ENCODE measurements around the gene PRTN3. TPM values are rescaled to one million over a fixed set of nuclear protein-coding genes. Genes with fewer than 3 reads are reported as not detected.

PRTN3 gene
- polyA plus RNA-seq, 1 donor (not counting 4 experiments of a cell fraction or from before 2014, with no cell fraction given) = not detected

- no peak overlapping the region for H3K9ac ChIP-seq (ENCODE audit: control insufficient read depth, extremely low read depth, insufficient read depth, low read length)
- no peaks in the 10 kb centered on the region for H3K27me3 ChIP-seq (ENCODE audit: control insufficient read depth, extremely low read depth, insufficient read depth, low read length)
- no peak for DNase-seq (ENCODE audit: low read depth, low spot score)
- no peak overlapping the region for H3K4me2 ChIP-seq (ENCODE audit: control insufficient read depth, extremely low read depth, insufficient read depth, low read depth, low read length)
- no peaks in the 10 kb centered on the region for H3K9me3 ChIP-seq (ENCODE audit: control insufficient read depth, low read depth, low read length)
- no peak overlapping the region for H3K27ac ChIP-seq (ENCODE audit: control insufficient read depth, insufficient read depth, low read length)
- FAIRE-seq = no peak
- dilution Hi-C loops (cut with MboI; ENCODE audit: extremely low pct_ligation_motif_present, low sequenced_read_pairs) = no loop called here
- no peaks in the 10 kb centered on the region for H3K9me1 ChIP-seq (ENCODE audit: control insufficient read depth, extremely low read depth, insufficient read depth, low read length)
- H4K20me1 ChIP-seq (ENCODE audit: control insufficient read depth, extremely low read depth, insufficient read depth, low read length) = peaks cover 16% of the 10 kb centered on the region
- H3K79me2 ChIP-seq (ENCODE audit: control insufficient read depth, insufficient read depth, low read length) = peaks cover 7% of the 10 kb centered on the region
- no peak for TF ChIP-seq CTCF (optimal IDR thresholded peaks at IDR 0.05 in 1 of 3, IDR thresholded peaks at IDR 0.05 in 1 of 3, conservative IDR thresholded peaks at IDR 0.05 in 1 of 3; ENCODE audit: extremely low read depth in 1 of 3, insufficient read depth in 2 of 3, low read length in 3 of 3)
- no peak for TF ChIP-seq EZH2 (IDR thresholded peaks at IDR 0.05; ENCODE audit: low read length)
- peaks cover 14 to 17% of the 10 kb centered on the region in 2 experiments for H3K36me3 ChIP-seq (ENCODE audit: control insufficient read depth in 2 of 2, extremely low read depth in 1 of 2, insufficient read depth in 2 of 2, low read length in 2 of 2)
- H3K4me3 ChIP-seq (ENCODE audit: control insufficient read depth in 2 of 3, extremely low read depth in 1 of 3, insufficient read depth in 2 of 3, low read depth in 1 of 3, low read length in 3 of 3) = no peak overlapping the region
- H3K4me1 ChIP-seq (ENCODE audit: control insufficient read depth, extremely low read depth, insufficient read depth, low read length) = no peaks in the 10 kb centered on the region
- no peak overlapping the region for H2AFZ ChIP-seq (ENCODE audit: control insufficient read depth, low read length)
Measured at GRCh38 chr19:813219-814151, 27.3 kb upstream of the PRTN3 start.

GRCh38 chr19:814152-815078 is 26.4 kb upstream of the PRTN3 start:
- no peak overlapping the region for H3K4me2 ChIP-seq (ENCODE audit: control insufficient read depth, extremely low read depth, insufficient read depth, low read depth, low read length)
- dilution Hi-C loops (cut with MboI; ENCODE audit: extremely low pct_ligation_motif_present, low sequenced_read_pairs) = no loop called here
- TF ChIP-seq EZH2 (IDR thresholded peaks at IDR 0.05; ENCODE audit: low read length) (no peak), CTCF (optimal IDR thresholded peaks at IDR 0.05 in 1 of 3, IDR thresholded peaks at IDR 0.05 in 1 of 3, conservative IDR thresholded peaks at IDR 0.05 in 1 of 3; ENCODE audit: extremely low read depth in 1 of 3, insufficient read depth in 2 of 3, low read length in 3 of 3) (no peak)
- no peaks in the 10 kb centered on the region for H3K4me1 ChIP-seq (ENCODE audit: control insufficient read depth, extremely low read depth, insufficient read depth, low read length)
- no peaks in the 10 kb centered on the region for H3K9me1 ChIP-seq (ENCODE audit: control insufficient read depth, extremely low read depth, insufficient read depth, low read length)
- DNase-seq (ENCODE audit: low read depth, low spot score) = no peak
- no peak overlapping the region for H3K4me3 ChIP-seq (ENCODE audit: control insufficient read depth in 2 of 3, extremely low read depth in 1 of 3, insufficient read depth in 2 of 3, low read depth in 1 of 3, low read length in 3 of 3)
- H3K79me2 ChIP-seq (ENCODE audit: control insufficient read depth, insufficient read depth, low read length) = peaks cover 3% of the 10 kb centered on the region
- H3K36me3 ChIP-seq (ENCODE audit: control insufficient read depth in 2 of 2, extremely low read depth in 1 of 2, insufficient read depth in 2 of 2, low read length in 2 of 2) = peaks cover 11 to 13% of the 10 kb centered on the region in 2 experiments
- H2AFZ ChIP-seq (ENCODE audit: control insufficient read depth, low read length) = no peak overlapping the region
- no peaks in the 10 kb centered on the region for H3K27me3 ChIP-seq (ENCODE audit: control insufficient read depth, extremely low read depth, insufficient read depth, low read length)
- peaks cover 14% of the 10 kb centered on the region for H4K20me1 ChIP-seq (ENCODE audit: control insufficient read depth, extremely low read depth, insufficient read depth, low read length)
- FAIRE-seq = no peak
- no peaks in the 10 kb centered on the region for H3K9me3 ChIP-seq (ENCODE audit: control insufficient read depth, low read depth, low read length)
- H3K27ac ChIP-seq (ENCODE audit: control insufficient read depth, insufficient read depth, low read length) = no peak overlapping the region
- no peak overlapping the region for H3K9ac ChIP-seq (ENCODE audit: control insufficient read depth, extremely low read depth, insufficient read depth, low read length)
